OCI-LY1 (cell line): ENCODE measurements around the gene GPD2.

Experiments used
- EZH2 ChIP-seq: fragments of 200-600 bp; sonication (generic), shearing (Covaris generic); IDR thresholded peaks from 2 replicates; pipeline ENCODE4 v1.8.0; 2017; ENCODE audit warnings: borderline replicate concordance, mixed run types, mild to moderate bottlenecking, antibody characterized with exemption, low read length, moderate library complexity, mixed read lengths
- TF ChIP-seq, protein P1 (sequence below): fragments of 200-600 bp; sonication (generic), shearing (Covaris generic); IDR thresholded peaks from 2 replicates; pipeline ENCODE4 v1.5.1; 2017; ENCODE audit warnings: mild to moderate bottlenecking, antibody characterized with exemption, low read length, moderate library complexity, mixed read lengths

DNA sequence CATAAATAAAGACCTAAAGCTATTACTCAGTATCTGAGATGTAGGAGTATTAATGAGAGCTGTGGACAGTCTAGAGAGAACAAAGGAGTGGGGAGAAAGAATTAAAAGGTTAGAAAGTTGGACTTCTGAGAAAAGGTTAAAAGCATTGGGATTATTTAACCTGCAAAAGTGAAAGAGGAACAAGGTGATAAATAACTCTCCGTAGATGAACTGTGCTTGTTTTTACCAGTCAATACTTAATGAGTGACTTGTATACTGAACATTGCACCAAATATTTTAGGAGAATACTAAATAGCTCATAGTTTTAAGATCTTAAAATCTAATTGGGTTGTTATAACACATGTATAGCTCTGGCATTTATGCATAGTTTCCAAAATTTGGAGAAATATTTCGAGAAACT is 137.5 kb downstream of the GPD2 start:
- TF ChIP-seq, protein P1, sequence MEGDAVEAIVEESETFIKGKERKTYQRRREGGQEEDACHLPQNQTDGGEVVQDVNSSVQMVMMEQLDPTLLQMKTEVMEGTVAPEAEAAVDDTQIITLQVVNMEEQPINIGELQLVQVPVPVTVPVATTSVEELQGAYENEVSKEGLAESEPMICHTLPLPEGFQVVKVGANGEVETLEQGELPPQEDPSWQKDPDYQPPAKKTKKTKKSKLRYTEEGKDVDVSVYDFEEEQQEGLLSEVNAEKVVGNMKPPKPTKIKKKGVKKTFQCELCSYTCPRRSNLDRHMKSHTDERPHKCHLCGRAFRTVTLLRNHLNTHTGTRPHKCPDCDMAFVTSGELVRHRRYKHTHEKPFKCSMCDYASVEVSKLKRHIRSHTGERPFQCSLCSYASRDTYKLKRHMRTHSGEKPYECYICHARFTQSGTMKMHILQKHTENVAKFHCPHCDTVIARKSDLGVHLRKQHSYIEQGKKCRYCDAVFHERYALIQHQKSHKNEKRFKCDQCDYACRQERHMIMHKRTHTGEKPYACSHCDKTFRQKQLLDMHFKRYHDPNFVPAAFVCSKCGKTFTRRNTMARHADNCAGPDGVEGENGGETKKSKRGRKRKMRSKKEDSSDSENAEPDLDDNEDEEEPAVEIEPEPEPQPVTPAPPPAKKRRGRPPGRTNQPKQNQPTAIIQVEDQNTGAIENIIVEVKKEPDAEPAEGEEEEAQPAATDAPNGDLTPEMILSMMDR = no peak
- TF ChIP-seq EZH2 = no peak
